PC-9 (cell line): ENCODE data around the gene RNASEH2B. TPM values are rescaled to one million over a fixed set of nuclear protein-coding genes. Genes with fewer than 3 reads are reported as not detected.

Experiments used
- BruUV-seq: library from RNA; stranded (reverse); fragments of 400-500 nt; replicated peaks from 2 replicates; lab custom pipeline; 2021; lab: Mats Ljungman, UMichigan
- CTCF ChIA-PET: fragments of 300-600 bp; sonication (Branson Sonifier 250); formaldehyde crosslinking; loops from one replicate; lab custom pipeline; 2022; ENCODE audit warnings: antibody characterized with exemption; lab: Charles Lee
- POLR2A ChIA-PET: fragments of 300-600 bp; sonication (Branson Sonifier 250); formaldehyde crosslinking; loops from one replicate; lab custom pipeline; 2022; ENCODE audit warnings: antibody characterized with exemption; ENCODE audit not compliant: unreplicated experiment; lab: Charles Lee
- DNase-seq, 2 experiments: peaks; one replicate each; pipeline versions ENCODE4 v3.0.0 to v3.0.0-alpha.2; 2015 to 2022; ENCODE audit warnings: mixed read lengths in 1 of 2
- H2AFZ ChIP-seq: fragments of 200-600 bp; sonication (generic); 2 replicates; pipeline ENCODE4 v1.8.1; 2017; ENCODE audit warnings: antibody characterized with exemption
- H3F3A ChIP-seq: fragments of 200-600 bp; sonication (generic); 2 replicates; pipeline ENCODE4 v1.8.1; 2017; ENCODE audit warnings: antibody characterized with exemption, mild to moderate bottlenecking, low read depth; ENCODE audit not compliant: insufficient read depth
- H3K27ac ChIP-seq: fragments of 200-600 bp; sonication (generic); 2 replicates; pipeline ENCODE4 v1.6.1; 2016; ENCODE audit warnings: mixed run types
- H3K27me3 ChIP-seq: fragments of 200-600 bp; sonication (generic); 2 replicates; pipeline ENCODE4 v1.6.1; 2016; ENCODE audit warnings: low read depth, mixed run types; ENCODE audit not compliant: insufficient read depth
- H3K36me3 ChIP-seq: fragments of 200-600 bp; sonication (generic); 2 replicates; pipeline ENCODE4 v1.6.1; 2016; ENCODE audit warnings: low read depth, mixed run types
- H3K4me1 ChIP-seq: fragments of 200-600 bp; sonication (generic); replicated peaks from 2 replicates; pipeline ENCODE4 v1.6.1; 2016; ENCODE audit warnings: mixed run types; ENCODE audit not compliant: insufficient read depth
- H3K4me2 ChIP-seq: fragments of 200-600 bp; sonication (generic); 2 replicates; pipeline ENCODE4 v1.6.1; 2017; ENCODE audit warnings: mixed run types
- H3K4me3 ChIP-seq: fragments of 200-600 bp; sonication (generic); 2 replicates; pipeline ENCODE4 v1.6.1; 2016; ENCODE audit warnings: mixed run types
- H3K79me2 ChIP-seq: fragments of 200-600 bp; sonication (generic); 2 replicates; pipeline ENCODE4 v1.6.1; 2017; ENCODE audit warnings: low read depth, mixed run types
- H3K9me2 ChIP-seq: fragments of 200-600 bp; sonication (generic); 2 replicates; pipeline ENCODE4 v1.8.1; 2017; ENCODE audit warnings: mild to moderate bottlenecking; ENCODE audit not compliant: insufficient read depth
- H3K9me3 ChIP-seq: fragments of 200-600 bp; sonication (generic); 2 replicates; pipeline ENCODE4 v1.8.1; 2016; ENCODE audit warnings: low read depth; ENCODE audit not compliant: insufficient read depth
- H4K20me1 ChIP-seq: fragments of 200-600 bp; sonication (generic); 2 replicates; pipeline ENCODE4 v1.8.1; 2017; ENCODE audit not compliant: insufficient read depth
- CTCF ChIP-seq: fragments of 200-600 bp; sonication (generic); conservative IDR thresholded peaks from 2 replicates; pipeline ENCODE4 v1.6.1; 2017; ENCODE audit warnings: mixed run types, antibody characterized with exemption, mild to moderate bottlenecking, moderate library complexity
- EZH2 ChIP-seq: fragments of 200-600 bp; sonication (generic); IDR thresholded peaks from 2 replicates; pipeline ENCODE4 v1.8.0; 2017; ENCODE audit warnings: antibody characterized with exemption, low read depth
- intact Hi-C: fragments of 100-400 bp; cut with micrococcal nuclease; formaldehyde crosslinking; loops from one replicate; pipeline ENCODE4 v1.10.0; 2022; ENCODE audit not compliant: unreplicated experiment
- total RNA-seq: library from RNA; stranded (reverse); gene quantifications from 2 replicates; pipeline ENCODE4 v1.2.3, GENCODE V29; 2021

The RNASEH2B gene
- total RNA-seq, 1 experiment from 2014 or later, result 45.8 TPM

GRCh38 chr13:50928102-50928501 is 18.5 kb downstream of the RNASEH2B start:
- no TSS peak for BruUV-seq
- TF ChIP-seq CTCF, result no peak
- TF ChIP-seq EZH2, result no peak

GRCh38 chr13:50928659-50929462 is 19.3 kb downstream of the RNASEH2B start:
- Histone ChIP-seq H3K9me3 (peaks cover 4% of the 10 kb centered on the region; the same call in 1 of the 2 replicates), H4K20me1 (no peaks in the 10 kb centered on the region; the same call in 1 of the 2 replicates), H3K4me3 (no peak overlapping the region), H3K27me3 (no peaks in the 10 kb centered on the region), H3K4me1 (no peaks in the 10 kb centered on the region), H3K79me2 (peaks cover 16% of the 10 kb centered on the region; the same call in 1 of the 2 replicates), H3F3A (no peaks in the 10 kb centered on the region), H3K36me3 (peaks cover 15% of the 10 kb centered on the region; the same call in 1 of the 2 replicates), H2AFZ (no peak overlapping the region), H3K9me2 (no peaks in the 10 kb centered on the region), H3K27ac (no peak overlapping the region), H3K4me2 (no peak overlapping the region)
- BruUV-seq, result no TSS peak
- intact Hi-C loops, result no loop called here
- ChIA-PET CTCF (no interaction called here), POLR2A (interaction anchor here (0.6 kb wide), 1 partner anchor 1950 kb away, joined by 4 read pairs; no protein-coding TSS in a partner anchor)
- DNase-seq, result no peak
- no peak for TF ChIP-seq EZH2
- no peak for TF ChIP-seq CTCF

More at GRCh38 chr13:50928102-50928501, 18.5 kb downstream of the RNASEH2B start:
- intact Hi-C loops, result no loop called here
- Histone ChIP-seq H3K27ac (no peak overlapping the region), H3K4me1 (no peaks in the 10 kb centered on the region), H3K27me3 (no peaks in the 10 kb centered on the region), H3K9me3 (peaks cover 12% of the 10 kb centered on the region; the same call in 1 of the 2 replicates), H3K4me2 (no peak overlapping the region), H4K20me1 (no peaks in the 10 kb centered on the region), H3K79me2 (peaks cover 16% of the 10 kb centered on the region; the same call in 1 of the 2 replicates), H3F3A (no peaks in the 10 kb centered on the region), H3K9me2 (no peaks in the 10 kb centered on the region), H2AFZ (no peak overlapping the region), H3K4me3 (no peak overlapping the region), H3K36me3 (peaks cover 22% of the 10 kb centered on the region; the same call in 1 of the 2 replicates)
- no peak for DNase-seq
- CTCF ChIA-PET, result no interaction called here
- POLR2A ChIA-PET, result interaction anchor here (0.6 kb wide), 1 partner anchor 1949 kb away, joined by 4 read pairs; no protein-coding TSS in a partner anchor

- Histone ChIP-seq H2AFZ (no peak overlapping the region), H3F3A (no peaks in the 10 kb centered on the region), H3K79me2 (no peaks in the 10 kb centered on the region; the same call in 1 of the 2 replicates), H3K27me3 (no peaks in the 10 kb centered on the region), H3K27ac (no peak overlapping the region), H3K4me2 (no peak overlapping the region), H3K9me2 (no peaks in the 10 kb centered on the region), H3K9me3 (no peaks in the 10 kb centered on the region), H3K4me3 (no peak overlapping the region), H4K20me1 (no peaks in the 10 kb centered on the region; the same call in 1 of the 2 replicates), H3K4me1 (no peaks in the 10 kb centered on the region), H3K36me3 (peaks cover 25% of the 10 kb centered on the region; the same call in 1 of the 2 replicates)
- intact Hi-C loops, result no loop called here
- ChIA-PET POLR2A (interaction anchor here (0.6 kb wide), 1 partner anchor 26 kb away, joined by 4 read pairs; no protein-coding TSS in a partner anchor), CTCF (no interaction called here)
- TF ChIP-seq EZH2 (no peak), CTCF (no peak)
- DNase-seq, result no peak
- no TSS peak for BruUV-seq
These were observed 22.5 kb downstream of the RNASEH2B start for GRCh38 chr13:50932091-50932490.
